ENCODE measurements around the gene SPART.

DNA sequence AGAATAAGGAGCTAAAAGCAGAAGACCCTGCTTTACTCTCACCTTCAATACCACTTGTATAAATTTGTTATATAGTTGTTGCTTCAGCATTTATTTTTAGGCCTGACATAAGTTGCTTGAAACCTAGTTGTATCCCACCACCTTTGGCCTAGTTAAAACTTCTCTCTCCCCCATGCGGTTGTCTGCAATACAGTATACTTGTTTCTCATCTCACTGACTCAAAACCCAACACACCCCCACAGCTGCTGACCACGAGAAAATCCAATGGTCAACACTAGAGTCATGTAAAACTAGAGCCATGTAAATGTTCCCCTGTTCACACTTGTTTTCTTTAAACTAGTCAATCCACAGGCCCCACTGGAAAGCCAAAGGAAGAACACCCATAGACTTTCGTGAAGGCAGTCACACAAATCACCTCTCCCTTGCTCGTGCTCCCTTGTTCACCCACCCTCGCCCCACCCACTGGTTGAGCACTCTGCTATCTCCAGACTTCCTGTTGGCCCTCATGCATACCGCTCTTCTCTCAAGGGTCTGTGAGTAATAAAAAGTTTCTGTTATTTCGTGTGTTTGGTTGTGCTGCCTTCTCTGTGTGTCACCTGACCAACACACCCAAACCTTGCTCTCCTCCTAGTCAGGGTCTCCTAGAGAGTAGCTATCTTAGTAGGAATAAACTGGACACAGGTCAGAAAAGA, 35.6 kb downstream of the SPART start:
- TF ChIP-seq, protein P1, sequence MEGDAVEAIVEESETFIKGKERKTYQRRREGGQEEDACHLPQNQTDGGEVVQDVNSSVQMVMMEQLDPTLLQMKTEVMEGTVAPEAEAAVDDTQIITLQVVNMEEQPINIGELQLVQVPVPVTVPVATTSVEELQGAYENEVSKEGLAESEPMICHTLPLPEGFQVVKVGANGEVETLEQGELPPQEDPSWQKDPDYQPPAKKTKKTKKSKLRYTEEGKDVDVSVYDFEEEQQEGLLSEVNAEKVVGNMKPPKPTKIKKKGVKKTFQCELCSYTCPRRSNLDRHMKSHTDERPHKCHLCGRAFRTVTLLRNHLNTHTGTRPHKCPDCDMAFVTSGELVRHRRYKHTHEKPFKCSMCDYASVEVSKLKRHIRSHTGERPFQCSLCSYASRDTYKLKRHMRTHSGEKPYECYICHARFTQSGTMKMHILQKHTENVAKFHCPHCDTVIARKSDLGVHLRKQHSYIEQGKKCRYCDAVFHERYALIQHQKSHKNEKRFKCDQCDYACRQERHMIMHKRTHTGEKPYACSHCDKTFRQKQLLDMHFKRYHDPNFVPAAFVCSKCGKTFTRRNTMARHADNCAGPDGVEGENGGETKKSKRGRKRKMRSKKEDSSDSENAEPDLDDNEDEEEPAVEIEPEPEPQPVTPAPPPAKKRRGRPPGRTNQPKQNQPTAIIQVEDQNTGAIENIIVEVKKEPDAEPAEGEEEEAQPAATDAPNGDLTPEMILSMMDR (IDR thresholded peaks at IDR 0.05): no peak
- TF ChIP-seq POLR2A (IDR thresholded peaks at IDR 0.05): no peak
